SK-N-SH (cell line): ENCODE results near the gene C1QTNF3.

ENCODE experiments used
- EZH2phosphoT487 ChIP-seq: fragments of 200-600 bp; sonication (generic); IDR thresholded peaks from 2 replicates; pipeline ENCODE4 v1.6.1; 2017; ENCODE audit warnings: low read depth, mixed run types, mild to moderate bottlenecking, antibody characterized with exemption, moderate library complexity, borderline replicate concordance
- TF ChIP-seq, protein P1 (sequence below): fragments of 200-600 bp; sonication (generic); IDR thresholded peaks from 2 replicates; pipeline ENCODE4 v1.6.1; 2017; ENCODE audit warnings: antibody characterized with exemption, mild to moderate bottlenecking, moderate library complexity

DNA sequence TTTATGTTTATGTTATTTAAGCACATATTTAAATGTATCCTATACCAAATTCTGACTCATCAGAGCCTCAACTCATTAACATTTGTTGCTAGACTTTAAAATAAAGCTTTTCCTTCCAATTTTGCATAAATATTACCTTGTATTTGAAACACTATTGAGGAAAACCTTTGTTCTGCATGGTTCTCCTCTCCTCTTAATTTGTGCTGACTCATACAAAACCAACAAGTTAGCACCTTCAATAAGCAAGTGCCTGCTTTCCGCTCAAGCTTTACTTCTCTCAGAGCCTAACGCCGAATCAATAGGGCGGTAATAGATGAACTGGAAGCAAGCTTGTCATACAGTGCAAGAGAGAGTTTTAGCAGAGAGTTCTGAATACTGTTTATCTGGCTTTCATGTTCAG lies 43.0 kb downstream of the C1QTNF3 start:
- TF ChIP-seq, protein P1, sequence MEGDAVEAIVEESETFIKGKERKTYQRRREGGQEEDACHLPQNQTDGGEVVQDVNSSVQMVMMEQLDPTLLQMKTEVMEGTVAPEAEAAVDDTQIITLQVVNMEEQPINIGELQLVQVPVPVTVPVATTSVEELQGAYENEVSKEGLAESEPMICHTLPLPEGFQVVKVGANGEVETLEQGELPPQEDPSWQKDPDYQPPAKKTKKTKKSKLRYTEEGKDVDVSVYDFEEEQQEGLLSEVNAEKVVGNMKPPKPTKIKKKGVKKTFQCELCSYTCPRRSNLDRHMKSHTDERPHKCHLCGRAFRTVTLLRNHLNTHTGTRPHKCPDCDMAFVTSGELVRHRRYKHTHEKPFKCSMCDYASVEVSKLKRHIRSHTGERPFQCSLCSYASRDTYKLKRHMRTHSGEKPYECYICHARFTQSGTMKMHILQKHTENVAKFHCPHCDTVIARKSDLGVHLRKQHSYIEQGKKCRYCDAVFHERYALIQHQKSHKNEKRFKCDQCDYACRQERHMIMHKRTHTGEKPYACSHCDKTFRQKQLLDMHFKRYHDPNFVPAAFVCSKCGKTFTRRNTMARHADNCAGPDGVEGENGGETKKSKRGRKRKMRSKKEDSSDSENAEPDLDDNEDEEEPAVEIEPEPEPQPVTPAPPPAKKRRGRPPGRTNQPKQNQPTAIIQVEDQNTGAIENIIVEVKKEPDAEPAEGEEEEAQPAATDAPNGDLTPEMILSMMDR = no peak
- no peak for TF ChIP-seq EZH2phosphoT487
